ENCODE measurements around the gene DDX52.

- TF ChIP-seq CTCF (conservative IDR thresholded peaks at IDR 0.05 in 1 of 2, IDR thresholded peaks at IDR 0.05 in 1 of 2; ENCODE audit: low read depth in 1 of 2, low read length in 2 of 2) (no peak), EZH2 (IDR thresholded peaks at IDR 0.05; ENCODE audit: low read length, missing control alignments) (no peak)
Observed at GRCh38 chr17:37661400-37662014, 18.3 kb upstream of the DDX52 start.

All from fibroblast of lung (primary cell).